Measurements from ENCODE around the gene SELENON.

SELENON gene

GRCh38 chr1:25757151-25757845 lies 42.7 kb upstream of the SELENON start:
- Histone ChIP-seq H3K27me3 (ENCODE audit: insufficient read depth, insufficient read length) (no peaks in the 10 kb centered on the region), H3K4me3 (ENCODE audit: insufficient read length, low read depth) (no peak overlapping the region), H3K4me1 (ENCODE audit: insufficient read depth, insufficient read length) (peaks cover 32% of the 10 kb centered on the region), H3K9ac (ENCODE audit: insufficient read length, low read depth) (no peak overlapping the region), H3K9me3 (ENCODE audit: insufficient read depth, low read length) (no peaks in the 10 kb centered on the region), H3K36me3 (ENCODE audit: insufficient read depth, insufficient read length, low read length) (no peaks in the 10 kb centered on the region)
- no peak for DNase-seq (ENCODE audit: low read depth, low spot score)
- no peak for TF ChIP-seq SUZ12 (IDR thresholded peaks at IDR 0.05; ENCODE audit: extremely low read depth, insufficient read depth, insufficient read length)
- TF ChIP-seq YY1 (IDR thresholded peaks at IDR 0.05; ENCODE audit: insufficient read depth, insufficient read length): no peak
- TF ChIP-seq ZNF274 (IDR thresholded peaks at IDR 0.05; ENCODE audit: low read depth, low read length): no peak

GRCh38 chr1:25757846-25758185 lies 42.2 kb upstream of the SELENON start:
- Histone ChIP-seq H3K4me3 (ENCODE audit: insufficient read length, low read depth) (no peak overlapping the region), H3K9ac (ENCODE audit: insufficient read length, low read depth) (no peak overlapping the region), H3K9me3 (ENCODE audit: insufficient read depth, low read length) (no peaks in the 10 kb centered on the region), H3K4me1 (ENCODE audit: insufficient read depth, insufficient read length) (peaks cover 32% of the 10 kb centered on the region), H3K36me3 (ENCODE audit: insufficient read depth, insufficient read length, low read length) (no peaks in the 10 kb centered on the region), H3K27me3 (ENCODE audit: insufficient read depth, insufficient read length) (no peaks in the 10 kb centered on the region)
- no peak for DNase-seq (ENCODE audit: low read depth, low spot score)
- TF ChIP-seq YY1 (IDR thresholded peaks at IDR 0.05; ENCODE audit: insufficient read depth, insufficient read length) (no peak), SUZ12 (IDR thresholded peaks at IDR 0.05; ENCODE audit: extremely low read depth, insufficient read depth, insufficient read length) (no peak), ZNF274 (IDR thresholded peaks at IDR 0.05; ENCODE audit: low read depth, low read length) (no peak)

DNA sequence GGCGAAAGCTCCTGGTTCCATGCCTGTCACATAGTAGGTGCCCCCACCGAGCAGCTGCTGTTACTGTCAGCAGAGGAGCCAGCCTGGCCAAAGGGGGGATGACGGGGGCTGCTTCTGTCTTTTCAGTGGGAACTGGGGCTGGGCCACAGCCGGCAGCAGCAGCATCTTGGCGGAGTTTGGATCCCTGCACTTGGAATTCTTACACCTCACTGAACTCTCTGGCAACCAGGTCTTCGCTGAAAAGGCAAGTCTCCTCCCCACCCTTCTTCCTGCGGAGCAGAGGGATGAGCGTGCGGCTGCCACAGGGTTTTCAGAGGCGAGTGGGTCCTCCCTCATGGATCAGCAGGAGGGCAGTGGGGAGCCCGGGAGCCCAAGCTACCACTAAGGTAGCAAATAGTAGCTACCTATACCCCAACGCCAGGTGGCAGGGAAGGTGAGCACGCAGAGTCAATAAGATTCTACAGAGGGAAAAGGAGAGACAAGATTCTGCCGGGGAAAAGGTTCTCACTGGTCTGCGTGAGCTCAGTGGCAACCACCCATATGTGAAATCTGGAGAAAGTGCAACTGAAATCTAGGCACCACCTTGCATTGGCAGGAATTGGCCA lies 41.4 kb upstream of the SELENON start:
- no peaks in the 10 kb centered on the region for H3K36me3 ChIP-seq (ENCODE audit: insufficient read depth, insufficient read length, low read length)
- H3K4me1 ChIP-seq (ENCODE audit: insufficient read depth, insufficient read length): peaks cover 32% of the 10 kb centered on the region
- TF ChIP-seq SUZ12 (IDR thresholded peaks at IDR 0.05; ENCODE audit: extremely low read depth, insufficient read depth, insufficient read length) (no peak), ZNF274 (IDR thresholded peaks at IDR 0.05; ENCODE audit: low read depth, low read length) (no peak), YY1 (IDR thresholded peaks at IDR 0.05; ENCODE audit: insufficient read depth, insufficient read length) (no peak)
- no peak overlapping the region for H3K4me3 ChIP-seq (ENCODE audit: insufficient read length, low read depth)
- no peaks in the 10 kb centered on the region for H3K27me3 ChIP-seq (ENCODE audit: insufficient read depth, insufficient read length)
- H3K9me3 ChIP-seq (ENCODE audit: insufficient read depth, low read length): no peaks in the 10 kb centered on the region
- DNase-seq (ENCODE audit: low read depth, low spot score): no peak
- H3K9ac ChIP-seq (ENCODE audit: insufficient read length, low read depth): peak overlapping the region; percentile 32

DNA sequence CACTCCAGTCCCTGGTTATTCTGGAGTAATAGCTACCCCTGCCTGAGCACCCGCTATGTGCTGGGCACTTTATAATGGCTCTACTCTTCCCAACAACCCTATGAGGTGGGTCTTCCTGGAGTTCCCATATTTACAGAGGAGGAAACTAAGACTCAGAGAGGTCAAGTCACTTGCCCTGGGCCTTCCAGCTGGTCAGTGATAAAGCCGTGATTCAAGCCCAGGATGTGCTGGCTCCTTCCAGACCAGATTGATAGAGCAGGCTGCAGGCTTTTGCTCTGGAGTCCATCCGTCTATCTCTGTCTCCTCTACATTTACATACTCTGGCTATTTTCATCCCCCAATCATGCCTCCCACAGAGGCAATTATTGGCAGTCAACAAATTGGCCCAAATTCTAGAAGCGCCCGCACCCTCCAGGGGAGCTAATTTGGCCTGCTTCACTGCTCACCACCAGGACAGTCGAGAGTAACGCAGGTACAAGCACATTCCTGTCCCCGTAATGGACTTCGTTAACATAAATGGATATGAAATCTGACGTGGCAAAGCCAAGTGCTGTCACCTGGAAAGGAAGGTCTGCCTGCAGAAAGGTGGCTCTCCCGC lies 39.8 kb upstream of the SELENON start:
- H3K9ac ChIP-seq (ENCODE audit: insufficient read length, low read depth): no peak overlapping the region
- H3K4me3 ChIP-seq (ENCODE audit: insufficient read length, low read depth): no peak overlapping the region
- DNase-seq (ENCODE audit: low read depth, low spot score): no peak
- peaks cover 34% of the 10 kb centered on the region for H3K4me1 ChIP-seq (ENCODE audit: insufficient read depth, insufficient read length)
- no peaks in the 10 kb centered on the region for H3K9me3 ChIP-seq (ENCODE audit: insufficient read depth, low read length)
- TF ChIP-seq SUZ12 (IDR thresholded peaks at IDR 0.05; ENCODE audit: extremely low read depth, insufficient read depth, insufficient read length) (no peak), YY1 (IDR thresholded peaks at IDR 0.05; ENCODE audit: insufficient read depth, insufficient read length) (no peak), ZNF274 (IDR thresholded peaks at IDR 0.05; ENCODE audit: low read depth, low read length) (no peak)
- H3K27me3 ChIP-seq (ENCODE audit: insufficient read depth, insufficient read length): no peaks in the 10 kb centered on the region
- no peaks in the 10 kb centered on the region for H3K36me3 ChIP-seq (ENCODE audit: insufficient read depth, insufficient read length, low read length)

DNA sequence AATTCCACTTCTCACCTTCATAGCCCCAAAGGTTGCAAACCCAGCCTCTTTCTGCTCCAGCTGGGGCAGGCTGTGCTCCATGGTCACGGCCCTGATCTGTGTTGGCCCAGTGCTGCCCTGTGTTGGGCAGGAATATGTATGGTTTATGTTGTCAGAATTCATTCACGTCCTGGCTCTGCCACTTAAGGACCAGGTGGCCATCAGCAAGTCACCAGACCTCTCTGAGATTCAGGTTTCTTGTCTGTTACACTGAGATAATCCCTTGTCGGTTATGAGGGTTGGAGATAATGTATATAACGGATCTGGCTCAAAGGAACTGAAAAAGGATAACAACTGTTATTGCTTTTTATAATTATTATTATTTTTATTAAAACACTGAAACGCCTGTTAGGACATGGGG lies 39.1 kb upstream of the SELENON start:
- TF ChIP-seq ZNF274 (IDR thresholded peaks at IDR 0.05; ENCODE audit: low read depth, low read length) (no peak), SUZ12 (IDR thresholded peaks at IDR 0.05; ENCODE audit: extremely low read depth, insufficient read depth, insufficient read length) (no peak), YY1 (IDR thresholded peaks at IDR 0.05; ENCODE audit: insufficient read depth, insufficient read length) (no peak)
- H3K9me3 ChIP-seq (ENCODE audit: insufficient read depth, low read length): no peaks in the 10 kb centered on the region
- no peaks in the 10 kb centered on the region for H3K27me3 ChIP-seq (ENCODE audit: insufficient read depth, insufficient read length)
- peaks cover 38% of the 10 kb centered on the region for H3K4me1 ChIP-seq (ENCODE audit: insufficient read depth, insufficient read length)
- H3K4me3 ChIP-seq (ENCODE audit: insufficient read length, low read depth): no peak overlapping the region
- DNase-seq (ENCODE audit: low read depth, low spot score): no peak
- no peaks in the 10 kb centered on the region for H3K36me3 ChIP-seq (ENCODE audit: insufficient read depth, insufficient read length, low read length)
- no peak overlapping the region for H3K9ac ChIP-seq (ENCODE audit: insufficient read length, low read depth)

DNA sequence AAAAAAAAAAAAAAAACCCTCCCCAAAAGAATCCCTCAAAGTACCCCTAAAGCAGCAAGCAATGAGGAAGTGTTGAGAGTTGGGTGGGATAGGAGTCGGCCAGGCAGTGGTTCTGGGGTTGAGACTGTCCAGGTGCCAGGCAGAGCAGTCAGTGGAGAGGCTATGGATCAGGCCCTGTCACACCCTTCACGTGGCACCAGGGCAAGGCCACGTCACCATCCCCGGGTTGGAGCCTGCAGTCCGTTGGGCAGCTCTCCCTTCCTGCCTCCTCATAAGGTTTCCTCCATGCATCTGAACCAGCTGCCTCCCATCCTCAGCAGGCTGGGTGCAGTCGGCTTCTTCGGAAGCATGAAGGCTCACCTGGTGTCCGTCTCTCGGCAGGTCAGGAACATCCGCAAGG lies 36.5 kb upstream of the SELENON start:
- Histone ChIP-seq H3K4me1 (ENCODE audit: insufficient read depth, insufficient read length) (peaks cover 22% of the 10 kb centered on the region), H3K4me3 (ENCODE audit: insufficient read length, low read depth) (no peak overlapping the region)
- no peak for TF ChIP-seq YY1 (IDR thresholded peaks at IDR 0.05; ENCODE audit: insufficient read depth, insufficient read length)
- no peak for TF ChIP-seq SUZ12 (IDR thresholded peaks at IDR 0.05; ENCODE audit: extremely low read depth, insufficient read depth, insufficient read length)
- TF ChIP-seq ZNF274 (IDR thresholded peaks at IDR 0.05; ENCODE audit: low read depth, low read length): no peak

DNA sequence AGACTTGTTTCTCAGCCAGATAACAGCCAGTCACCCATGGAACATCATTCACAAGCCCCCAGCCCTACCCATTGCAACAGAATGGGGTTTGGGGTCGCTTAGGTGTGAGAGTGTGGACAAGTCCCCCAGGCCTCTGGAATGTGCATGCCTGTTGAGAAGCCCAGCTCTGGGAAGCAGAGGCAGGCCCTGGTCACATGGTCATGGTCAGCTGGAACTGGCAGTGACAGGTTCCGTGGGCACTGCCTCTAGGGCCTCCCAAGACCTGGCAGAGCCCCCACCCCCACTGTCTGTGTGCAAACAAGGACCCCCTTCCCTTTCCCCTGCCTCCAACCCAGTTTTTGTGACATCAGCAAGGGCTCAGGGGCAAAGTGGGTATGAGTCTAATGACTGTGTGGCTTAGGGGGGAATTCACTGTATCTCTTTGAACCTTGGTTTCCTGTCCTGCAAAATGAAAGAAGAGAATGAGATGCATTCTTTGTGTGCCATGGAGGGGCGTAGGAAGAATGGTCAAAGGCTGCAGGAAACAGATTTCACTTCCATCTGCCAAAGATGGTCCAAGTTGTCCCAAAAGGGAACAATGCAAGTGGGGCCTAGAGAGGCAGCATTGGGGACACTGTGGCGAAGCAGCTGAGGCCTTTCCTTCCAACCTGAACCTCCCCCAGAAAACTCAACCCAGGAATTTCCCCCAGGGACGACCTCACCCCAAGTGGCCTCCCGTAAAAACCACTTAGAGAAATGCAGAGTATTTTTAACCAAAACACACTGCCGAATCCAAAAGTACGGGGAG lies 34.7 kb upstream of the SELENON start:
- no peak for DNase-seq (ENCODE audit: low read depth, low spot score)
- H3K4me3 ChIP-seq (ENCODE audit: insufficient read length, low read depth): no peak overlapping the region
- H3K9ac ChIP-seq (ENCODE audit: insufficient read length, low read depth): no peak overlapping the region
- H3K4me1 ChIP-seq (ENCODE audit: insufficient read depth, insufficient read length): peaks cover 19% of the 10 kb centered on the region
- no peaks in the 10 kb centered on the region for H3K36me3 ChIP-seq (ENCODE audit: insufficient read depth, insufficient read length, low read length)
- H3K9me3 ChIP-seq (ENCODE audit: insufficient read depth, low read length): no peaks in the 10 kb centered on the region
- no peaks in the 10 kb centered on the region for H3K27me3 ChIP-seq (ENCODE audit: insufficient read depth, insufficient read length)
- TF ChIP-seq ZNF274 (IDR thresholded peaks at IDR 0.05; ENCODE audit: low read depth, low read length) (no peak), SUZ12 (IDR thresholded peaks at IDR 0.05; ENCODE audit: extremely low read depth, insufficient read depth, insufficient read length) (no peak), YY1 (IDR thresholded peaks at IDR 0.05; ENCODE audit: insufficient read depth, insufficient read length) (no peak)

More for the DNA sequence above, 36.5 kb upstream of the SELENON start:
- H3K9me3 ChIP-seq (ENCODE audit: insufficient read depth, low read length): no peaks in the 10 kb centered on the region
- no peak overlapping the region for H3K9ac ChIP-seq (ENCODE audit: insufficient read length, low read depth)
- no peaks in the 10 kb centered on the region for H3K36me3 ChIP-seq (ENCODE audit: insufficient read depth, insufficient read length, low read length)
- no peaks in the 10 kb centered on the region for H3K27me3 ChIP-seq (ENCODE audit: insufficient read depth, insufficient read length)
- DNase-seq (ENCODE audit: low read depth, low spot score): no peak
